ENCODE measurements around the gene RPSA.
"Not testable (repeated sequence)": the region's sequence is repeated elsewhere in the genome, so short reads cannot be mapped to it uniquely, and the experiment has no call there.

The RPSA gene

DNA sequence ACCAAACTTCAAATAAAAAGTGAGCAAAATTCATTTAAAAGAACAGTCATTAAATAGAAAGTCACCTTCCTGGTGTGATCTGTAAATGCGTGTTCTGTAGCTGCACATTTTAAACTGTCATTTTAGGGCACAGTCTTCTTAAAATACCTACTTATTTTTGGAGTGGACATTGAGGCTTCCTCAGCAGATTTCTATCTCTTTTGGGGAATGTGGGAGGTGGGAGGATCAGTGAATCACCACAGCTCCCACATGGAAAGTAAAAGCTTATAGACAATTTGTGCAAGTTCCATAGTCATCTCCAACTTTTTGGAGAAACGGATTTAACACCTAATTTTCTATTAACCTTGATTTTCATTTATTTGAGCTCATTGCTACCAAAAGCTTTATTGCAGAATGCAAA, 39.9 kb downstream of the RPSA start:
- DNase-seq (ENCODE audit: low read depth) = no peak
- H3K4me3 ChIP-seq (ENCODE audit: low read depth, low read length) = no peak overlapping the region
- TF ChIP-seq, protein P1, sequence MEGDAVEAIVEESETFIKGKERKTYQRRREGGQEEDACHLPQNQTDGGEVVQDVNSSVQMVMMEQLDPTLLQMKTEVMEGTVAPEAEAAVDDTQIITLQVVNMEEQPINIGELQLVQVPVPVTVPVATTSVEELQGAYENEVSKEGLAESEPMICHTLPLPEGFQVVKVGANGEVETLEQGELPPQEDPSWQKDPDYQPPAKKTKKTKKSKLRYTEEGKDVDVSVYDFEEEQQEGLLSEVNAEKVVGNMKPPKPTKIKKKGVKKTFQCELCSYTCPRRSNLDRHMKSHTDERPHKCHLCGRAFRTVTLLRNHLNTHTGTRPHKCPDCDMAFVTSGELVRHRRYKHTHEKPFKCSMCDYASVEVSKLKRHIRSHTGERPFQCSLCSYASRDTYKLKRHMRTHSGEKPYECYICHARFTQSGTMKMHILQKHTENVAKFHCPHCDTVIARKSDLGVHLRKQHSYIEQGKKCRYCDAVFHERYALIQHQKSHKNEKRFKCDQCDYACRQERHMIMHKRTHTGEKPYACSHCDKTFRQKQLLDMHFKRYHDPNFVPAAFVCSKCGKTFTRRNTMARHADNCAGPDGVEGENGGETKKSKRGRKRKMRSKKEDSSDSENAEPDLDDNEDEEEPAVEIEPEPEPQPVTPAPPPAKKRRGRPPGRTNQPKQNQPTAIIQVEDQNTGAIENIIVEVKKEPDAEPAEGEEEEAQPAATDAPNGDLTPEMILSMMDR (conservative IDR thresholded peaks at IDR 0.05; ENCODE audit: low read depth, low read length) = no peak

DNA sequence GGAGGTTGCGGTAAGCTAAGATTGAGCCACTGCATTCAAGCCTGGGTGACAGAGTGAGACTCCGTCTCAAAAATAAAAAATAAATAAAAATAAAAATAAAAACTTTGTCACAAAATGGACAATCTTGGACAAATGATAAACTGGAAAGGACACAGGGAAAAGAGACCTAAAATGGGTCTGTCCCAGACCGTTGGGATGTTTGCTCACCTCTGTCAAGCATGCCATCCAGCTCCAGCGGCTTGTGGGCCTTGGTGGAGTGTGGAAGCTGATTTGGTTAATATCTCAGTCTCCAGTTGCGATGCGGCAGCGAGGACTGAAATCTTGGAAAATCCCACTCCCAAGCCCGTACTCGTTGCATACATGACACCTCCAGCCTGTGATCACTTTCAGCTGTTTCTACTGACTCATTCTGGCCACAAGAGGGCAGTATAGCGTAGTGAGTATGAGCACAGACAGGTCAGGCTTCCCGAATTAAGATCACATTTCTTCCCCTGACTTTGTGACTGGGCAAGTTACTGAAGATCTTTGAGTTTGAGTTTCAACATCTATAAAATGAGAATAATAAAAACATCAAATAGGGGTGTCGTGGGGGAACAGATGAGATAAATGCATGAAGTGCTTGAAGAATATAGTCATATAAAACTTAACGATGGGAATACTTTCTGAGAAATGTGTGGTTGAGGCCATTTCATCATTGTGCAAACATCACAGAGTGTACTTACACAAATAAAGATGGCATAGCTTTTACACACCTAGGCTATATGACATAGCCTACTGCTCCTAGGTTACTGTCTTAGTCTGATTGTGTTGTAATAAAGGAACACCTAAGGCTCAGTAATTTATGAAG, 41.3 kb downstream of the RPSA start:
- TF ChIP-seq, protein P1 (conservative IDR thresholded peaks at IDR 0.05; ENCODE audit: low read depth, low read length) = peak; percentile 93

DNA sequence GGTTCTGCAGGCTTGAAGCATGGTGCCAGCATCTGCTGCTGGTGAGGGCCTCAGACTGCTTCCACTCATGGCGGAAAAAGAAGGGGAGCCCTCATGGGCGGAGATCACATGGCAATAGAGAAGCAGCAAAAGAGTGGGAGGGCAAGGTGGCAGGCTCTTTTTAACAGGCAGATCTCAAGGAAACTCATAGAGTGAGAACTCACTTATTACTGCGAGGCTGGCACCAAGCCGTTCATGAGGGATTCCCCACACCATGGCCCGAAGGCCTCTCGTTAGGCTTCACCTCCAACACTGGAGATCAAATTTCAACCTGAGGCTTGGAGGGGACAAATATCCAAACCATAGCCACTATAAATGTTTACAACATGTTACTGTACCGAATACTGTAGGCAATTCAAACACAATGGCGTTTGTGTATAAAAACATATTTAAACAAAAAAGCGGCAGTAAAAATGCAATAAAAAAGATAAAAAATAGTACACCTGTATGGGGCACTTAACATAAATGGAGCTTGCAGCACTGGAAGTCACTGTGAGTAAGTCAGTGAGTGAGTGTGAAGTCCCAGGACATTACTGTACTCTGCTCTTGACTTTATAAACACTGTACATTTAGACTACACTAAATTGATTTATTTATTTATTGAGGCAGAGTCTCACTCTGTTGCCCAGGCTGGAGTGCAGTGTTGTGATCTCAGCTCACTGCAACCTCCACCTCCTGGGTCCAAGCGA, 42.1 kb downstream of the RPSA start:
- H3K4me3 ChIP-seq (ENCODE audit: low read depth, low read length) = no peak overlapping the region
- TF ChIP-seq, protein P1 (conservative IDR thresholded peaks at IDR 0.05; ENCODE audit: low read depth, low read length) = no peak

More for the DNA sequence above, 41.3 kb downstream of the RPSA start:
- no peak overlapping the region for H3K4me3 ChIP-seq (ENCODE audit: low read depth, low read length)
- peak; percentile 93 for DNase-seq (ENCODE audit: low read depth)

DNA sequence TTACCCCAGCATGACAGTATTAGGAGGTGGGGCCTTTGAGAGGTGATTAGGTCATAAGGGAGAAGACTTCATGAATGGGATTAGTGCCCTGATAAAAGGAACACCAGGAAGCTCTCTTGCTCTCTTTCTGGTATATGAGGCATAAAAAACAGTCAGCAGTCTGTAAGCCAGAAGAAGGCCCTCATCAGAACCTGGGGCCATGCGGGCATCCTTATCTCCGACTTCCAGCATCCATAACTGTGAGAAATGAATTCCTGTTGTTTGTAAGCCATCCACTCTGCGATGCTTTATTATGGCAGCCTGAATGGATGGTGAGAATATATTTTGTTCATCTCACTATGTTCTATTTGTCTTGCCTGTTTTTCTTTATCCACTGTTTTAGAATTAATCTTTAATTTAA, 43.3 kb downstream of the RPSA start:
- TF ChIP-seq, protein P1 (conservative IDR thresholded peaks at IDR 0.05; ENCODE audit: low read depth, low read length) = no peak
- DNase-seq (ENCODE audit: low read depth) = no peak
- no peak overlapping the region for H3K4me3 ChIP-seq (ENCODE audit: low read depth, low read length)

More for the DNA sequence above, 42.1 kb downstream of the RPSA start:
- no peak for DNase-seq (ENCODE audit: low read depth)

DNA sequence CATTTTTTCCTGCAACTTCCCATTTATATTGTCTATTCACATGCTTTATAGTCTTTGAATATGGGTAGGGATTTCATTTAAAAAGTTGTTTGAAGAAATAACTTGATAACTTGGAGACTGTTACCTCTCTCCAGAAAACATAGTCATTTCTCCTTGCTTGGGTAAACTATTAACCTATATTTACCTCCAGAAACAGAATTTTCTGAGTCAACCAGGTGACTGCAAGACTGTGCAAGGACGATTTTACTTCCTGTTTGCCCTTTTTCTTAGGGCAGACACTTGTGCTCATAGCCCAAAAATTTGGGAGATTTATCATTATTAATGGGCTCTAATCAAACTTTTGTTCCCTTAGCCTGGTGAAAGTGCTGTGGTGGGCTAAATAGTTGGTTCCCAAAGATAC, 46.6 kb downstream of the RPSA start:
- H3K4me3 ChIP-seq (ENCODE audit: low read depth, low read length) = no peak overlapping the region
- TF ChIP-seq, protein P1 (conservative IDR thresholded peaks at IDR 0.05; ENCODE audit: low read depth, low read length) = no peak
- no peak for DNase-seq (ENCODE audit: low read depth)

DNA sequence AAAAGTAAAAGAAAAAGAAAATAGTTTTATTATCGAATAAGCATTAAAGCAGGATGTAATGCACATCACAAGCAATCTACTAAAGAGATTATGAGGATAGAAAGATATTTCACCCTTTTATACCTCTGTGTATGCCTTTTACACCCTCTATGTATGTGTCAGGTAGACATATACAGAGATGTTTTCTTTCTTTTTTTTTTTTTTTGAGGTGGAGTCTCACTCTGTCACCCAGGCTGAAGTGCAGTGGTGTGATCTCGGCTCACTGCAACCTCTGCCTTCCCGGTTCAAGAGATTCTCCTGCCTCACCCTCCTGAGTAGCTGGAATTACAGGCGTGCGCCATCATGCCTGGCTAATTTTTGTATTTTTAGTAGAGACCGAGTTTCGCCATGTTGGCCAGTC, 47.4 kb downstream of the RPSA start:
- not testable (repeated sequence) for DNase-seq (ENCODE audit: low read depth)

DNA sequence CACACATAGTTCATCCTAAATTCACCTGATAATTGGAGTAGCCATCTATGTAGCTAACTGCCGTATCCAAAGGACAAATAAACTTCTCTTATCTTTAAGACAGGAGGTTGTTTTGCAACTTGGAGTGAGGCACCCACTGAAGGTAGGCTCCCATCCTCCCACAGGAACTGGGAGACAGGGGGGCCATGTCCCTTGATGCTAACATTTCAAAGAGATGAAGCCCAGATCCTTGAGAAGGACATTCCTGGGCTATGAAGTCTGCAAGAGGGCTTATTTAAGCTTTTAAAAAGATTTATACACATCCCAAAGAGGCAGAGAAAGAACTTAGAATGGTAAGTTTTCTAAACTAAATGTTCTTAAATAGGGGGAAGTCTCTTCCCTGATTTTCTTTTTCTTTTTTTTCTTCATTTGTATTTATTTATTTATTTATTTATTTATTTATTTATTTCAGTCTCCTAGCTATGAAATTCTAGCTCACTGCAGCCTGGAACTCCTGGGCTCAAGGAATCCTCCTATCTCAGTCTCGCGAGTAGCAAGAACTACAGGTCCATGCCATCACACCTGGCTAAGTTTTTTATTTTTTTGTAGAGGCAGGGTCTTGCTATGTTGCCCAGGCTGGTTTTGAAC, 48.2 kb downstream of the RPSA start:
- no peak for DNase-seq (ENCODE audit: low read depth)
- TF ChIP-seq, protein P1 (conservative IDR thresholded peaks at IDR 0.05; ENCODE audit: low read depth, low read length) = no peak
- H3K4me3 ChIP-seq (ENCODE audit: low read depth, low read length) = no peak overlapping the region

More for the DNA sequence above, 47.4 kb downstream of the RPSA start:
- H3K4me3 ChIP-seq (ENCODE audit: low read depth, low read length) = not testable (repeated sequence)
